ENCODE results near the gene YPEL5. TPM values are rescaled to one million over a fixed set of nuclear protein-coding genes. Genes with fewer than 3 reads are reported as not detected.

Gene YPEL5
- total and polyA plus RNA-seq, 10 of the 15 experiments (the other 5 are each of a cell fraction or from before 2014, with no cell fraction given) = 18.8 to 47.3 (median 21.7) TPM

DNA sequence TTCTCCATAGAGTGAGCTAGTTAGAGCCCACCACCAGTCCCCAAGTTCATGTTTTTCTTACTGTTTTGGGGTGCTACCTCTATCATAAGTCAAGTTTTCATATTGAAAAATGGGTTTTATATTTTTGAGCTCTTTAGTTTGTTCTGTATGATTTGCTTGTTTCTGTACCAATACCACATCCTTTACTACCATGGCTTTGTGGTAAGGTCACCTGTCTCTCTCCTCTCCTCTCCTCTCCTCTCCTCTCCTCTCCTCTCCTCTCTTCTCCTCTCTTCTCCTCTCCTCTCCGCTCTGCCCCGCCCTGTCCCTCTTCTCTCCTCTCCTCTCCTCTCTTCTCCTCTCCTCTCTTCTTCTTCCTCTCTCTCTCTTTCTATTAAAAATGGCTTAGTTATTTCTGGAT is 62.4 kb downstream of the YPEL5 start:
- in situ Hi-C loops (cut with MboI) (loop anchor here (5.0 kb wide), 1 partner anchor 498 kb away; no protein-coding TSS in a partner anchor), intact Hi-C loops (cut with micrococcal nuclease; ENCODE audit: unreplicated experiment) (loop anchor here (5.0 kb wide), 3 partner anchors 42 to 483 kb away; partner anchors contain the start of gene LCLAT1)
- Histone ChIP-seq H3K79me2 (ENCODE audit: control insufficient read depth, insufficient read depth, low read length) (no peaks in the 10 kb centered on the region), H3K4me3 (no peak overlapping the region), H3K27ac (ENCODE audit: control insufficient read depth, insufficient read depth) (no peak overlapping the region), H3K27me3 (replicated peaks in 1 of 2; ENCODE audit: control insufficient read depth in 2 of 2, insufficient read depth in 2 of 2, low read length in 1 of 2) (no peaks in the 10 kb centered on the region; a peak in 1 of 4 replicates), H3K4me1 (ENCODE audit: control insufficient read depth, insufficient read depth, low read length) (peaks cover 2% of the 10 kb centered on the region), H2AFZ (ENCODE audit: control insufficient read depth, low read depth, low read length) (no peak overlapping the region), H3K9me3 (replicated peaks; ENCODE audit: control insufficient read depth, insufficient read depth, low read length) (no peaks in the 10 kb centered on the region), H3K4me2 (ENCODE audit: control insufficient read depth, insufficient read depth) (no peak overlapping the region), H3K9ac (ENCODE audit: control insufficient read depth, insufficient read depth, low read length) (no peak overlapping the region), H3K36me3 (ENCODE audit: control insufficient read depth in 2 of 2, insufficient read depth in 2 of 2, low read length in 1 of 2) (no peaks in the 10 kb centered on the region), H4K20me1 (ENCODE audit: control insufficient read depth, insufficient read depth) (no peaks in the 10 kb centered on the region; the same call in 1 of the 2 replicates)
- no TSS peak for BruUV-seq (replicated peaks)
- ATAC-seq (no peak; the same call in 2 of the 3 replicates), DNase-seq (ENCODE audit: low read depth, low spot score) (no peak), FAIRE-seq (no peak)
- ChIA-PET POLR2A (interaction anchor here (0.7 to 2.8 kb wide), 13 partner anchors 9 to 503 kb away, joined by 3 to 12 read pairs (median 4); partner anchors contain the start of gene LBH), RAD21 (ENCODE audit: unreplicated experiment) (interaction anchor here (0.7 to 9.8 kb wide), 26 partner anchors 8 to 961 kb away, joined by 3 to 322 read pairs (median 8); partner anchors contain the start of genes LBH and LCLAT1), CTCF (interaction anchor here (0.6 to 9.8 kb wide), 59 partner anchors 8 to 801 kb away, joined by 3 to 334 read pairs (median 5); partner anchors contain the start of genes LBH and LCLAT1), SMC1A (ENCODE audit: uncharacterized antibody, unreplicated experiment) (interaction anchor here (0.6 to 12.7 kb wide), 57 partner anchors 9 to 502 kb away, joined by 3 to 444 read pairs (median 5); partner anchors contain the start of genes LBH and LCLAT1)
- WGBS (ENCODE audit: insufficient coverage, insufficient replicate concordance, low lambda C conversion rate, missing lambda C conversion rate) = 70% methylated on average over 2 of the region's 2 CpGs
- TF ChIP-seq NR2F1 (conservative IDR thresholded peaks at IDR 0.05) = no peak
- TF ChIP-seq ESRRA (IDR thresholded peaks at IDR 0.05; ENCODE audit: low read length) = no peak
- TF ChIP-seq ASH2L (IDR thresholded peaks at IDR 0.05; ENCODE audit: borderline replicate concordance, low read depth) = no peak
- no peak for TF ChIP-seq ZNF217 (IDR thresholded peaks at IDR 0.05)
- TF ChIP-seq PAX8 (IDR thresholded peaks at IDR 0.05) = no peak
- TF ChIP-seq, protein P1, sequence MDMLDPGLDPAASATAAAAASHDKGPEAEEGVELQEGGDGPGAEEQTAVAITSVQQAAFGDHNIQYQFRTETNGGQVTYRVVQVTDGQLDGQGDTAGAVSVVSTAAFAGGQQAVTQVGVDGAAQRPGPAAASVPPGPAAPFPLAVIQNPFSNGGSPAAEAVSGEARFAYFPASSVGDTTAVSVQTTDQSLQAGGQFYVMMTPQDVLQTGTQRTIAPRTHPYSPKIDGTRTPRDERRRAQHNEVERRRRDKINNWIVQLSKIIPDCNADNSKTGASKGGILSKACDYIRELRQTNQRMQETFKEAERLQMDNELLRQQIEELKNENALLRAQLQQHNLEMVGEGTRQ (IDR thresholded peaks at IDR 0.05; ENCODE audit: borderline replicate concordance, low read depth, low read length) = no peak
- no peak for TF ChIP-seq RCOR1 (conservative IDR thresholded peaks at IDR 0.05; ENCODE audit: low read depth, low read length)
- no peak for TF ChIP-seq RBBP5 (conservative IDR thresholded peaks at IDR 0.05)
- TF ChIP-seq STAT3 (IDR thresholded peaks at IDR 0.05; ENCODE audit: low read depth, low read length) = no peak
- TF ChIP-seq, protein P2, sequence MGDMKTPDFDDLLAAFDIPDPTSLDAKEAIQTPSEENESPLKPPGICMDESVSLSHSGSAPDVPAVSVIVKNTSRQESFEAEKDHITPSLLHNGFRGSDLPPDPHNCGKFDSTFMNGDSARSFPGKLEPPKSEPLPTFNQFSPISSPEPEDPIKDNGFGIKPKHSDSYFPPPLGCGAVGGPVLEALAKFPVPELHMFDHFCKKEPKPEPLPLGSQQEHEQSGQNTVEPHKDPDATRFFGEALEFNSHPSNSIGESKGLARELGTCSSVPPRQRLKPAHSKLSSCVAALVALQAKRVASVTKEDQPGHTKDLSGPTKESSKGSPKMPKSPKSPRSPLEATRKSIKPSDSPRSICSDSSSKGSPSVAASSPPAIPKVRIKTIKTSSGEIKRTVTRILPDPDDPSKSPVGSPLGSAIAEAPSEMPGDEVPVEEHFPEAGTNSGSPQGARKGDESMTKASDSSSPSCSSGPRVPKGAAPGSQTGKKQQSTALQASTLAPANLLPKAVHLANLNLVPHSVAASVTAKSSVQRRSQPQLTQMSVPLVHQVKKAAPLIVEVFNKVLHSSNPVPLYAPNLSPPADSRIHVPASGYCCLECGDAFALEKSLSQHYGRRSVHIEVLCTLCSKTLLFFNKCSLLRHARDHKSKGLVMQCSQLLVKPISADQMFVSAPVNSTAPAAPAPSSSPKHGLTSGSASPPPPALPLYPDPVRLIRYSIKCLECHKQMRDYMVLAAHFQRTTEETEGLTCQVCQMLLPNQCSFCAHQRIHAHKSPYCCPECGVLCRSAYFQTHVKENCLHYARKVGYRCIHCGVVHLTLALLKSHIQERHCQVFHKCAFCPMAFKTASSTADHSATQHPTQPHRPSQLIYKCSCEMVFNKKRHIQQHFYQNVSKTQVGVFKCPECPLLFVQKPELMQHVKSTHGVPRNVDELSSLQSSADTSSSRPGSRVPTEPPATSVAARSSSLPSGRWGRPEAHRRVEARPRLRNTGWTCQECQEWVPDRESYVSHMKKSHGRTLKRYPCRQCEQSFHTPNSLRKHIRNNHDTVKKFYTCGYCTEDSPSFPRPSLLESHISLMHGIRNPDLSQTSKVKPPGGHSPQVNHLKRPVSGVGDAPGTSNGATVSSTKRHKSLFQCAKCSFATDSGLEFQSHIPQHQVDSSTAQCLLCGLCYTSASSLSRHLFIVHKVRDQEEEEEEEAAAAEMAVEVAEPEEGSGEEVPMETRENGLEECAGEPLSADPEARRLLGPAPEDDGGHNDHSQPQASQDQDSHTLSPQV (IDR thresholded peaks at IDR 0.05) = no peak

Small RNA genes lying within 50 kb of the gene (small RNA-seq; reads per million reads assigned to genes)
- gene SNORA10B = not detected

Other genes with a start within 250 kb of the YPEL5 start
- gene ALK, start 225.4 kb upstream of the YPEL5 start, total RNA-seq (2014; rRNA removed) = not detected in 2 replicates
- gene ALK, start 225.4 kb upstream of the YPEL5 start, total RNA-seq (2014; rRNA removed; fragmentation: Illumina TruSeq; extraction: Trizol) = not detected in 2 replicates
- not detected in 2 replicates for gene ALK, start 225.4 kb upstream of the YPEL5 start, total RNA-seq (2021)
- gene ALK, start 225.4 kb upstream of the YPEL5 start, polyA plus RNA-seq (2011; rRNA removed) = not detected in 2 replicates
- gene ALK, start 225.4 kb upstream of the YPEL5 start, polyA plus RNA-seq (2014; fragmentation: Illumina TruSeq; extraction: Trizol) = not detected in 2 replicates
- gene ALK, start 225.4 kb upstream of the YPEL5 start, polyA plus RNA-seq (2014; fragmentation: Nextera tagmentation; extraction: Ambion mirVana) = under 1 TPM in 1 of 2 experiments, not detected in 1; 0.11 TPM
- gene ALK, start 225.4 kb upstream of the YPEL5 start, polyA plus RNA-seq (2014; rRNA removed) = not detected in 2 replicates
- not detected for gene ALK, start 225.4 kb upstream of the YPEL5 start, polyA plus RNA-seq (2016; fragmentation: Nextera tagmentation; extraction: Ambion mirVana)
- gene LBH, start 84.5 kb downstream of the YPEL5 start, total RNA-seq (2014; rRNA removed) = 75.9 and 78.2 TPM in 2 replicates
- gene LBH, start 84.5 kb downstream of the YPEL5 start, total RNA-seq (2014; rRNA removed; fragmentation: Illumina TruSeq; extraction: Trizol) = 31.7 and 34.8 TPM in 2 replicates
- 45.5 and 48.5 TPM in 2 replicates for gene LBH, start 84.5 kb downstream of the YPEL5 start, total RNA-seq (2021)
- gene LBH, start 84.5 kb downstream of the YPEL5 start, polyA plus RNA-seq (2011; rRNA removed) = 122 and 133 TPM in 2 replicates
- 35.3 and 36.6 TPM in 2 replicates for gene LBH, start 84.5 kb downstream of the YPEL5 start, polyA plus RNA-seq (2014; fragmentation: Illumina TruSeq; extraction: Trizol)
- 10 to 100 TPM in 1 of 2 experiments, 1 to 10 TPM in 1; 9.3 to 26.5 TPM for gene LBH, start 84.5 kb downstream of the YPEL5 start, polyA plus RNA-seq (2014; fragmentation: Nextera tagmentation; extraction: Ambion mirVana)
- 55.9 and 79.2 TPM in 2 replicates for gene LBH, start 84.5 kb downstream of the YPEL5 start, polyA plus RNA-seq (2014; rRNA removed)
- gene LBH, start 84.5 kb downstream of the YPEL5 start, polyA plus RNA-seq (2016; fragmentation: Nextera tagmentation; extraction: Ambion mirVana) = 10 to 100 TPM; 11.1 to 11.9 TPM

Data from GM12878 (cell line).